ENCODE results near the gene NRDC.

DNA sequence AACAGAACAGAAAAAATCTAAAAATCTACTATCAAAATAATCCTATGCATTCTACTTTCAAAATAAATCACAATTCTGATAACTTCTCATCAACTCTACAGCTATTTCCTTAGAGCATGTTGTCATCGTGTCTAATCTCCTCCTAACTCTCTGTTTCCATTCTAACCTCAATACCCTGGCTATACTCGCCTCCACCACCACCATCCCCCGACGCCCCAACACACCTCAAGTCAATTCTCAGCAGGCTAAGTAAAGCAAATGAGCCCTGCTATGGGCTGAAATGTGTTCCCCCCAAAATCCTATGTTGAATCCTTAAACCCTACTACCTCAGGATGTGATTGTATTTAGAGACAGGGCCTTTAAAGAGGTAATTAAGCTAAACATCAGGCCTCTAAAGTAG is 34.6 kb downstream of the NRDC start:
- TF ChIP-seq, protein P1, sequence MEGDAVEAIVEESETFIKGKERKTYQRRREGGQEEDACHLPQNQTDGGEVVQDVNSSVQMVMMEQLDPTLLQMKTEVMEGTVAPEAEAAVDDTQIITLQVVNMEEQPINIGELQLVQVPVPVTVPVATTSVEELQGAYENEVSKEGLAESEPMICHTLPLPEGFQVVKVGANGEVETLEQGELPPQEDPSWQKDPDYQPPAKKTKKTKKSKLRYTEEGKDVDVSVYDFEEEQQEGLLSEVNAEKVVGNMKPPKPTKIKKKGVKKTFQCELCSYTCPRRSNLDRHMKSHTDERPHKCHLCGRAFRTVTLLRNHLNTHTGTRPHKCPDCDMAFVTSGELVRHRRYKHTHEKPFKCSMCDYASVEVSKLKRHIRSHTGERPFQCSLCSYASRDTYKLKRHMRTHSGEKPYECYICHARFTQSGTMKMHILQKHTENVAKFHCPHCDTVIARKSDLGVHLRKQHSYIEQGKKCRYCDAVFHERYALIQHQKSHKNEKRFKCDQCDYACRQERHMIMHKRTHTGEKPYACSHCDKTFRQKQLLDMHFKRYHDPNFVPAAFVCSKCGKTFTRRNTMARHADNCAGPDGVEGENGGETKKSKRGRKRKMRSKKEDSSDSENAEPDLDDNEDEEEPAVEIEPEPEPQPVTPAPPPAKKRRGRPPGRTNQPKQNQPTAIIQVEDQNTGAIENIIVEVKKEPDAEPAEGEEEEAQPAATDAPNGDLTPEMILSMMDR (IDR thresholded peaks at IDR 0.05), result no peak
- TF ChIP-seq POLR2A (IDR thresholded peaks at IDR 0.05; ENCODE audit: low read length) (no peak), JUN (IDR thresholded peaks at IDR 0.05) (no peak), CHD4 (IDR thresholded peaks at IDR 0.05; ENCODE audit: borderline replicate concordance) (no peak), REST (IDR thresholded peaks at IDR 0.05) (no peak), KDM1A (IDR thresholded peaks at IDR 0.05; ENCODE audit: low read depth) (no peak), E2F6 (IDR thresholded peaks at IDR 0.05; ENCODE audit: borderline replicate concordance, low read depth) (no peak), ATOH8 (CRISPR knock-in tag; IDR thresholded peaks at IDR 0.05; ENCODE audit: low read depth) (no peak), SMC3 (IDR thresholded peaks at IDR 0.05) (no peak), EP300 (IDR thresholded peaks at IDR 0.05) (no peak), MAFK (IDR thresholded peaks at IDR 0.05; ENCODE audit: partially characterized antibody) (no peak), SREBF2 (IDR thresholded peaks at IDR 0.05) (no peak), HOXB5 (CRISPR knock-in tag; IDR thresholded peaks at IDR 0.05) (no peak), GATA3 (IDR thresholded peaks at IDR 0.05; ENCODE audit: borderline replicate concordance) (no peak)

Data from A549 (cell line).